HFF-Myc (cell line): Measurements from ENCODE around the gene MYH10.
"Not testable (repeated sequence)": the region's sequence is repeated elsewhere in the genome, so short reads cannot be mapped to it uniquely, and the experiment has no call there.

ENCODE experiments used
- DNase-seq: peaks from one replicate; pipeline ENCODE4 v3.0.0-alpha.2; 2011; ENCODE audit warnings: low read depth; ENCODE audit errors: extremely low read depth
- H3K4me3 ChIP-seq: replicated peaks from 2 replicates; pipeline ENCODE4 v1.5.1; 2011; ENCODE audit warnings: low read depth, mild to moderate bottlenecking, control low read depth, low read length
- TF ChIP-seq, protein P1 (sequence below): IDR thresholded peaks from 2 replicates; pipeline ENCODE4 v1.5.1; 2012; ENCODE audit warnings: mild to moderate bottlenecking, low read depth, low read length, control low read depth; ENCODE audit errors: missing control alignments

Gene MYH10

GRCh38 chr17:8555062-8555461, 75.5 kb downstream of the MYH10 start:
- TF ChIP-seq, protein P1, sequence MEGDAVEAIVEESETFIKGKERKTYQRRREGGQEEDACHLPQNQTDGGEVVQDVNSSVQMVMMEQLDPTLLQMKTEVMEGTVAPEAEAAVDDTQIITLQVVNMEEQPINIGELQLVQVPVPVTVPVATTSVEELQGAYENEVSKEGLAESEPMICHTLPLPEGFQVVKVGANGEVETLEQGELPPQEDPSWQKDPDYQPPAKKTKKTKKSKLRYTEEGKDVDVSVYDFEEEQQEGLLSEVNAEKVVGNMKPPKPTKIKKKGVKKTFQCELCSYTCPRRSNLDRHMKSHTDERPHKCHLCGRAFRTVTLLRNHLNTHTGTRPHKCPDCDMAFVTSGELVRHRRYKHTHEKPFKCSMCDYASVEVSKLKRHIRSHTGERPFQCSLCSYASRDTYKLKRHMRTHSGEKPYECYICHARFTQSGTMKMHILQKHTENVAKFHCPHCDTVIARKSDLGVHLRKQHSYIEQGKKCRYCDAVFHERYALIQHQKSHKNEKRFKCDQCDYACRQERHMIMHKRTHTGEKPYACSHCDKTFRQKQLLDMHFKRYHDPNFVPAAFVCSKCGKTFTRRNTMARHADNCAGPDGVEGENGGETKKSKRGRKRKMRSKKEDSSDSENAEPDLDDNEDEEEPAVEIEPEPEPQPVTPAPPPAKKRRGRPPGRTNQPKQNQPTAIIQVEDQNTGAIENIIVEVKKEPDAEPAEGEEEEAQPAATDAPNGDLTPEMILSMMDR = no peak
- DNase-seq = no peak
- H3K4me3 ChIP-seq = no peak overlapping the region

DNA sequence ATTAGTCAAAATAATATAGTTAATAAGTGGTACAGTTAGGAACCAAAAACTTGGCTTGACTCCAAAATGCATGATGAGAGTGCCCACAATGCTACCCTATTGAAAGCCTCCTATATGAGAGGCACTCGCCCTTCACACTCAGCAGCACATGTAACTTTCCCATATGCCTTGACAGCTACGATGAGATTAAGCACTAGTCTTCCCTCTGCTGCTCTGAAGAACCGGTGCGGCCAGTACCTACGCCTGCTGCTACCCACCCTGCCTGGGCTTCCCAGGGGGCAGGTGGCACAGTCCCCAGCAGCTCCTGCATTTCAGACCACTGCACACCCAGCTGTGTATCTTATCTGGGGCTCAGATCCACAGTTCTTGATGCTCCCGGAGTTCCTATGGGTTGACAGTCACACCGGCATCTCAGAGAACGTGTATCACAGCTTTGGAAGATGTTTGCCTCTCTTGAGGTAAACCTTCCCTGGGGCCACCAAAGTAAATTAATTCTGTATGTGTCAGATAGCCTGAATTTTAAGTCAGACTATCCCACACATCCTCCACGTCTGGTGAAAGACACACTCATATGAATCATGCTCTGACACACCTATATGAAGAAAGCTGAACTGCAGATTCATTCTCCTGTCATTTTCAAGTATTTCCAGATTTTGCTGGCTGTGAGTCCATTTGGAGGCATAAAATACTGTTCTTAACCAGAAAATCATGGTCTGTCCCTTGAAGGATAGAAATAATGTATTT, 77.8 kb downstream of the MYH10 start:
- DNase-seq = no peak
- no peak overlapping the region for H3K4me3 ChIP-seq
- TF ChIP-seq, protein P1 = no peak

GRCh38 chr17:8542599-8543502, 87.7 kb downstream of the MYH10 start:
- TF ChIP-seq, protein P1 = no peak
- no peak for DNase-seq
- H3K4me3 ChIP-seq = no peak overlapping the region

GRCh38 chr17:8539976-8540375, 90.5 kb downstream of the MYH10 start:
- H3K4me3 ChIP-seq, DNase-seq: not testable (repeated sequence)

DNA sequence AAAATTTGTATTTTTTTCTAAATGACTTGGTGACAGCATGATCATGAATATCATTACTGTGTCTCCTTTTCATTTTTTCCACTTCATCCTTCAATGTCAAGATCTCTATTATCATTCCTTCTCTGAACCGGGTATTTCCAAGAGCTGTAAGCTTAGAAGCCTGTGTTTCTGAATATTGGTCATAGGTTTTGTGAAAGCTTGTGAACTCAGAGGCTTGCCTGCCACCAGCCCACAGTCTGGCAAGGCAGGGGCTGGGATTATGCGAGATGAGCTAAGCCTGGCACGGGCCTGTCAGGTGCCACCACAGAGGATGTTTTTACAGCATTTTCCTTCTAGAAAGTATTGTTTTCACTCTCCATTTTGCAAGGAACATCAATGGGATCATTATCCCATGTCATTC, 92.8 kb downstream of the MYH10 start:
- no peak for DNase-seq
- TF ChIP-seq, protein P1 = no peak

GRCh38 chr17:8534498-8535188, 95.9 kb downstream of the MYH10 start:
- DNase-seq = no peak
- TF ChIP-seq, protein P1 = no peak
- H3K4me3 ChIP-seq = no peak overlapping the region

More for the DNA sequence above, 92.8 kb downstream of the MYH10 start:
- no peak overlapping the region for H3K4me3 ChIP-seq

- TF ChIP-seq, protein P1 = no peak
- H3K4me3 ChIP-seq = no peak overlapping the region
- DNase-seq = no peak
Measured at GRCh38 chr17:8532021-8532420, 98.5 kb downstream of the MYH10 start.
